Transverse colon (tissue), 4 donors: ENCODE measurements around the gene L3MBTL4. TPM values are rescaled to one million over a fixed set of nuclear protein-coding genes. Genes with fewer than 3 reads are reported as not detected.

Source experiments
- DNase-seq: peaks from one replicate; pipeline ENCODE4 v3.0.0-alpha.2; 2019
- H3K27ac ChIP-seq, 4 donors: fragments of 200-600 bp; sonication (generic); 2 replicates each; pipeline ENCODE4 v1.5.1; 2016 to 2018; ENCODE audit warnings: inconsistent platforms in 4 of 4
- H3K27me3 ChIP-seq: fragments of 200-600 bp; sonication (generic); 2 replicates; pipeline ENCODE4 v1.5.1; 2017; ENCODE audit warnings: inconsistent platforms
- H3K36me3 ChIP-seq, 4 donors: fragments of 200-600 bp; sonication (generic); 2 replicates each; pipeline ENCODE4 v1.5.1; 2017 to 2019; ENCODE audit warnings: inconsistent platforms in 4 of 4
- H3K4me1 ChIP-seq, 4 donors: fragments of 200-600 bp; sonication (generic); 2 replicates each; pipeline ENCODE4 v1.5.1; 2017 to 2020; ENCODE audit warnings: inconsistent platforms in 4 of 4
- H3K4me3 ChIP-seq, 4 donors: fragments of 200-600 bp; sonication (generic); 1 replicate in 1 of 4; 2 replicates in 3 of 4; pipeline versions ENCODE4 v1.5.1 to v1.6.1; 2017 to 2019; ENCODE audit warnings: inconsistent platforms in 4 of 4
- H3K9me3 ChIP-seq, 2 donors: fragments of 200-600 bp; sonication (generic); 2 replicates each; pipeline ENCODE4 v1.5.1; 2017 to 2019; ENCODE audit warnings: inconsistent platforms in 2 of 2
- EP300 ChIP-seq: sonication (generic); formaldehyde crosslinking; IDR thresholded peaks from one replicate; pipeline ENCODE4 v1.6.1; 2017; ENCODE audit warnings: antibody characterized with exemption, low read depth
- POLR2A ChIP-seq: fragments of 450-650 bp; IDR thresholded peaks from one replicate; pipeline ENCODE4 v1.6.1; 2016; ENCODE audit warnings: antibody characterized with exemption, mild to moderate bottlenecking, moderate library complexity
- POLR2AphosphoS5 ChIP-seq, 3 donors: sonication (generic); formaldehyde crosslinking; IDR thresholded peaks; one replicate each; pipeline ENCODE4 v1.6.1; 2016; ENCODE audit warnings: antibody characterized with exemption in 3 of 3
- WGBS, 2 donors: methylation state at CpG; one replicate each; pipeline ENCODE4 v1.1.5; 2018; ENCODE audit warnings: low coverage in 1 of 2; 5-methylcytosine and 5-hydroxymethylcytosine counted together
- in situ Hi-C, 4 donors: fragments of 200-750 bp; cut with MboI; loops; one replicate each; pipeline versions ENCODE4 v1.15.0 to v1.15.1; 2017; ENCODE audit warnings: low sequenced_read_pairs in 3 of 4, low pct_ligation_motif_present in 1 of 4, low pct_unique_long_range_greater_than_20kb in 1 of 4
- intact Hi-C: fragments of 100-400 bp; cut with DNase I; formaldehyde crosslinking; loops from one replicate; pipeline ENCODE4 v1.15.1; 2023; ENCODE audit warnings: low total_unique reads
- total RNA-seq, 4 donors: library from RNA; depleted of rRNA; stranded (reverse); fragments of >200 nt; gene quantifications; one replicate each; pipeline ENCODE4 v1.1.0, GENCODE V29; 2016
- TF ChIP-seq, protein P1 (sequence below), 5 experiments: fragments of 200-600 bp in 3 of 5; fragments of 450-650 bp in 2 of 5; sonication (generic) in 3 of 5; IDR thresholded peaks; 1 replicate in 2 of 5; 2 replicates in 3 of 5; pipeline ENCODE4 v1.5.1; 2016 to 2017; ENCODE audit warnings: antibody characterized with exemption in 5 of 5, inconsistent platforms in 3 of 5, mild to moderate bottlenecking in 2 of 5, moderate library complexity in 1 of 5

The L3MBTL4 gene
- total RNA-seq, 4 donors from 2014 or later, result 0.20 to 4.9 (median 2.9) TPM

- no peak for TF ChIP-seq EP300
- TF ChIP-seq, protein P1, sequence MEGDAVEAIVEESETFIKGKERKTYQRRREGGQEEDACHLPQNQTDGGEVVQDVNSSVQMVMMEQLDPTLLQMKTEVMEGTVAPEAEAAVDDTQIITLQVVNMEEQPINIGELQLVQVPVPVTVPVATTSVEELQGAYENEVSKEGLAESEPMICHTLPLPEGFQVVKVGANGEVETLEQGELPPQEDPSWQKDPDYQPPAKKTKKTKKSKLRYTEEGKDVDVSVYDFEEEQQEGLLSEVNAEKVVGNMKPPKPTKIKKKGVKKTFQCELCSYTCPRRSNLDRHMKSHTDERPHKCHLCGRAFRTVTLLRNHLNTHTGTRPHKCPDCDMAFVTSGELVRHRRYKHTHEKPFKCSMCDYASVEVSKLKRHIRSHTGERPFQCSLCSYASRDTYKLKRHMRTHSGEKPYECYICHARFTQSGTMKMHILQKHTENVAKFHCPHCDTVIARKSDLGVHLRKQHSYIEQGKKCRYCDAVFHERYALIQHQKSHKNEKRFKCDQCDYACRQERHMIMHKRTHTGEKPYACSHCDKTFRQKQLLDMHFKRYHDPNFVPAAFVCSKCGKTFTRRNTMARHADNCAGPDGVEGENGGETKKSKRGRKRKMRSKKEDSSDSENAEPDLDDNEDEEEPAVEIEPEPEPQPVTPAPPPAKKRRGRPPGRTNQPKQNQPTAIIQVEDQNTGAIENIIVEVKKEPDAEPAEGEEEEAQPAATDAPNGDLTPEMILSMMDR (IDR thresholded peaks at IDR 0.05), result no peak
- TF ChIP-seq POLR2A, result no peak
- TF ChIP-seq POLR2AphosphoS5 (IDR thresholded peaks at IDR 0.05), result no peak
- DNase-seq, result no peak
- no peaks in the 10 kb centered on the region for H3K36me3 ChIP-seq
- H3K4me1 ChIP-seq, result no peaks in the 10 kb centered on the region
- H3K9me3 ChIP-seq, result peaks cover 0 to 6% of the 10 kb centered on the region in 2 donors
- intact Hi-C loops, result no loop called here
- no peak overlapping the region for H3K4me3 ChIP-seq
- H3K27me3 ChIP-seq, result no peaks in the 10 kb centered on the region
- no peak overlapping the region for H3K27ac ChIP-seq
- 68 to 100% methylated on average over 3 of the region's 3 CpGs for WGBS, 2 donors
- in situ Hi-C loops, result no loop called here
Measured at GRCh38 chr18:6004683-6005082, 410.0 kb downstream of the L3MBTL4 start.

DNA sequence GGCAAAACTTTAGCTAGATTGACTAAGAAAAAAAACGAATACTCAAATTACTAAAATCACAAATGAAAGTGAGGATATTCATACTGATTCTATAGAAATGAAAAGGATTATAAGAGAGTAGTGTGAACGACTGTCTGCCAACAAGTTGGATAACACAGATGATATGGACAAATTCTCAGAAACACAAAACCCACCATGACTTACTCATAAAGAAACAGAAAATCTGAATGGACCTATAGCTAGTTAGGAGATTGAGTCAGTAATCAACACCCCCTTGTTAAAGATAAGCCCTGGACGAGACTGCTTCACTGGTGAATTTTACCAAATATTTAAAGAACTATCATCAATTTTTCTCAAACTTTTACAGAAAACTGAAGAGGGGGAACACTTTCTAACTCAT lies 410.6 kb downstream of the L3MBTL4 start:
- no peak overlapping the region for H3K4me3 ChIP-seq
- peaks cover 0 to 8% of the 10 kb centered on the region in 2 donors for H3K9me3 ChIP-seq
- H3K36me3 ChIP-seq, result no peaks in the 10 kb centered on the region
- 68 to 70% methylated on average over 3 of the region's 3 CpGs for WGBS, 2 donors
- H3K27ac ChIP-seq, result no peak overlapping the region
- no peaks in the 10 kb centered on the region for H3K4me1 ChIP-seq
- no peaks in the 10 kb centered on the region for H3K27me3 ChIP-seq
- in situ Hi-C loops (no loop called here), intact Hi-C loops (no loop called here)
- TF ChIP-seq, protein P1 (IDR thresholded peaks at IDR 0.05), result no peak
- no peak for TF ChIP-seq EP300
- TF ChIP-seq POLR2A, result no peak
- no peak for TF ChIP-seq POLR2AphosphoS5 (IDR thresholded peaks at IDR 0.05)
- DNase-seq, result no peak

DNA sequence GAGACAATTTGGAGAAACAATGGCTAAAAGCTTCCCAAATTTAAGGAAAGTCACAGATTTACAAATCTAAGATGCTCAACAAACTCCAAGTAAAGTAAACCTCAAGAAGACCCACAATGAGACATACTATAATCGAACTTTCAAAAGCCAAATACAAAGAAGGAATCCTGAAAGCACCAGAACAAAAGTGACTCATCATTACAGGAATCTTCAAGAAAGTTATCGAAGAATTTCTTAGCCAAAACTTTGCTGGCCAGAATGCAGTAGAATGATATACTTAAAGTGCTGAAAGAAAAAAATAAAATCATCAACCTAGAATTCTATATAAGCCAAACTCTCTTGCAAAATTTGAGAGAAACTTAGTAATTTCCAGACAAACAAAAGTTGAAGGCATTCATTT lies 412.8 kb downstream of the L3MBTL4 start:
- TF ChIP-seq POLR2AphosphoS5 (IDR thresholded peaks at IDR 0.05) (no peak), POLR2A (no peak), EP300 (no peak)
- TF ChIP-seq, protein P1 (IDR thresholded peaks at IDR 0.05), result no peak
- Histone ChIP-seq H3K4me3 (no peak overlapping the region), H3K36me3 (no peaks in the 10 kb centered on the region), H3K4me1 (no peaks in the 10 kb centered on the region), H3K27me3 (no peaks in the 10 kb centered on the region), H3K9me3 (peaks cover 0 to 8% of the 10 kb centered on the region in 2 donors), H3K27ac (no peak overlapping the region)
- 77 to 87% methylated on average over 2 of the region's 2 CpGs for WGBS, 2 donors
- DNase-seq, result no peak
- intact Hi-C loops (no loop called here), in situ Hi-C loops (no loop called here)

- intact Hi-C loops (no loop called here), in situ Hi-C loops (no loop called here)
- Histone ChIP-seq H3K27me3 (no peaks in the 10 kb centered on the region), H3K4me1 (no peaks in the 10 kb centered on the region), H3K27ac (no peak overlapping the region), H3K4me3 (no peak overlapping the region), H3K36me3 (no peaks in the 10 kb centered on the region), H3K9me3 (peaks cover 0 to 8% of the 10 kb centered on the region in 2 donors)
- no peak for TF ChIP-seq EP300
- no peak for DNase-seq
Measured at GRCh38 chr18:5998907-5999306, 415.8 kb downstream of the L3MBTL4 start.

- peaks cover 0 to 8% of the 10 kb centered on the region in 2 donors for H3K9me3 ChIP-seq
- WGBS, 2 donors, result 90 to 93% methylated on average over 4 to 7 of the region's 7 CpGs
Measured at GRCh38 chr18:5998166-5998881, 416.4 kb downstream of the L3MBTL4 start.

More at GRCh38 chr18:5998166-5998881, 416.4 kb downstream of the L3MBTL4 start:
- no peaks in the 10 kb centered on the region for H3K4me1 ChIP-seq
- no peak overlapping the region for H3K27ac ChIP-seq
- H3K4me3 ChIP-seq, result no peak overlapping the region
- in situ Hi-C loops, result no loop called here
- no peaks in the 10 kb centered on the region for H3K36me3 ChIP-seq
- no peak for DNase-seq
- no peaks in the 10 kb centered on the region for H3K27me3 ChIP-seq
- intact Hi-C loops, result no loop called here
- TF ChIP-seq, protein P1 (IDR thresholded peaks at IDR 0.05), result no peak
- no peak for TF ChIP-seq EP300
- no peak for TF ChIP-seq POLR2A
- no peak for TF ChIP-seq POLR2AphosphoS5 (IDR thresholded peaks at IDR 0.05)
